ENCODE results near the gene COPS8.

- no peak for TF ChIP-seq ZNF274 (IDR thresholded peaks at IDR 0.05; ENCODE audit: low read depth, low read length)
- TF ChIP-seq SUZ12 (IDR thresholded peaks at IDR 0.05; ENCODE audit: extremely low read depth, insufficient read depth, insufficient read length) = no peak
- no peak for TF ChIP-seq YY1 (IDR thresholded peaks at IDR 0.05; ENCODE audit: insufficient read depth, insufficient read length)
These were observed 5.2 kb downstream of the COPS8 start for GRCh38 chr2:237090906-237091305.
